Inflammatory macrophage (primary cell): ENCODE data around the gene GREB1.
A peak's percentile ranks its signal among the peaks of the same experiment; 100 is the strongest.

Experiments used
- DNase-seq, 2 donors: peaks; one replicate each; pipeline ENCODE4 v3.0.0-alpha.2; 2020 to 2022

The GREB1 gene

DNA sequence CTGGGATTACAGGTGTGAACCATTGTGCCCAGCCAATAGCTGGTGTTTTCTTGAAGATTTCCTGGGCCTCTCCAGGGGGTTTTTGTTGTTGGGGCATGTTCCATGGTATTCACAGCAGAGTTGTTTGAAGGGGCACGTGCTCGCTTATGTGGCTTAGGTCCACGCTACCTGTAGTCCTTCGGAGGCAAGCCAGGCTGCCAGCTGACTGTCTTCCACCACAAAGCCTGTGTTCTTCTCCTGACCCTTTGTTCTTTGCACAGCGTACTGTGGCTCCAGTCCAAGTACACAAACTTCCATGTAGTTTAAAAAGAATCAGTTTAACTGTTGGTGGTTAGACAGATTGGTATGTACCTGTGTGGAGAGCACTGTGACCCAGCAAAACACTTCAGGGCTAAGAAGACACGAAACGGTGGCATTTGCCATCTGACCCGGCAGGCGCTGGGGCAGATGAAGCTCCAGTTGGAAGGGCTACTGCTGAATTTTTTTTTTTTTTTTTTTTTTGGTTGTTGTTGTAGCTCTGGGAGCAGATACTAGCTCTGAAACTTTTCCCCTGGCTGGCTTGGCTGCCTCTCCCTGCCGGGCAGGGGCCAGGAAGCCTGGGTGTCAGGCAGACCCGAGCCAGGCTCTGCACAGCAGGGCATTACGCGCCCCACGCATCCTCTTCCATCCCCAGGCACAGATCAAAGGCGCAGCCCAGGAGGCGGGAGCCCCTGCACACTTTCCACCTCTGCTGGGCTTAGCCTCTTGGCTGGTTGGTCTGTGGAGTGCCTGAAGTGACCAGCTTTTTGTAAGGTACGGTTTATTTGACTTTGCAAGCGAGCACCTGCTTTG, 5.7 kb downstream of the GREB1 start:
- no peak for DNase-seq

DNA sequence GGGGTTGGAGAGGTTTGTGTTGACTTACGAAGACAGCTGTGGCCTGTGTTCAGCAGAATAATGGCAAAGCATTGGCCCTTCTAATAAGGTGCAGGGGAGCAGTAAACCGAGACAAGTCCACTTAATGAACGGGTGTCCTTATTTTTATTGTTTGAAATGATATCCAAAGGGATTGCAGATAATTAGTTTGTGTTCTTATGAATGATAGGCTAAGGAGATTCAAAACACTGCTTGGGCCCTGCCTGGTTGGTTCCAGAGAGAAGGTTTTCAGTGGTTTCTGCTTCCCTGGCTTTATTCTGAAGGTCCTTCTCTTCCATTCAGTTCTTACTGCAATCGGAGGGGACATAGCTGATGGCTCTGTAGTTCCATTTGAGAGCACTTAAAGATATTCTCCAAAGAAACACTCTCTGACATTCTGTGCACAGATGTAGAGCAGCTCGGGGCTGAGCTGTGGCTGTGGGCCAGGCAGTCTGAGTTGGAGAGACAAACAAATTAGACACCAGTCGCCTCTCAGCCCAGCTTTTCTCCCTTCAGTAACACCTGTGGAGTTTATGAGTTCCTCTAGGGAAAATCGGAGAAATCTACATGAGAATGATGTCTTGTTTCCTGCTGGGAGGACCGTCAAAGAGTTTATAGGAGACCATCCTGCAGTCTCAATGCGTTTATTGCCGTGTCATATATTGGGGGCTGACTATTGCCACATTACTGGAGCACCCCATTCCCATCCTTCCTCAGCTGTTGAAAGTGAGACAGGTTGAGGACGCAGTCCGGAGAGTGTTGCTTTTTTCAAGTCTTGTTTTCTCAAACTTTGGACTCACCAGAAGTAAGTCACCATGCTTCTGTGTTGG, 6.5 kb downstream of the GREB1 start:
- DNase-seq, result no peak

DNA sequence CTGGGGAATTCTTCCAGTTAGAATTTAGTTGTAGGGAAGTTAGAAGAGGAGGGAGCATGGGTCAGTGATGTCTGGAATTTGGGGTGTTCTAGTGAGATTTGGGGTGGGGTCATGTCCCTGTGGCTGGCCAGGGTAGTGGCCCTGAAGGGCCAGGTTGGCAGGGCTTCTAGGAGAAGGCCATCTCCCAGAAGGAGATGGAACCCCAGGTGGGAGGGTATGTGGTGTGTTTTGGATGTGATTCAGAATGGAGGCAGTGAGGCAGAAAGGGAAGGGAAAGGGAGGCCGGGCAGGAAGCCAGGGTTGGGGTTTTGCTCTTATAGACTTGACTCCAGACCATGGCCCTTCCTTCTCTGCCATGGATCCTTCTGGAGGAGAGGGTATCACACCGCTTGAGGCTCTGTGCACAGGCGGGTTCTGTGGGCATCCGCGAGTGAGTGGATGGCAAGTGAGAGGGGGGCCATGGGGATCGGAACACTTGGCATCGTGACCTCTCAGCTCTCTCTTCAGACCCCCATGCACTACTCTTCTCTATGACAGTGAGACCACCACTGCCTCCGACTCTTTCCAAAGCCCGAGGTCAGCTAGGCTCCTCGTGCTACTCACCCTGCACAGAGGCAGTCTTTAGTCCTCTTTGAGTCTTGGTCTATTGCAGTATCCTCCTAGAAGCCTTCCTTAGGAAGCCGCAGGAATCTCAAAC, 7.3 kb downstream of the GREB1 start:
- DNase-seq, result no peak

DNA sequence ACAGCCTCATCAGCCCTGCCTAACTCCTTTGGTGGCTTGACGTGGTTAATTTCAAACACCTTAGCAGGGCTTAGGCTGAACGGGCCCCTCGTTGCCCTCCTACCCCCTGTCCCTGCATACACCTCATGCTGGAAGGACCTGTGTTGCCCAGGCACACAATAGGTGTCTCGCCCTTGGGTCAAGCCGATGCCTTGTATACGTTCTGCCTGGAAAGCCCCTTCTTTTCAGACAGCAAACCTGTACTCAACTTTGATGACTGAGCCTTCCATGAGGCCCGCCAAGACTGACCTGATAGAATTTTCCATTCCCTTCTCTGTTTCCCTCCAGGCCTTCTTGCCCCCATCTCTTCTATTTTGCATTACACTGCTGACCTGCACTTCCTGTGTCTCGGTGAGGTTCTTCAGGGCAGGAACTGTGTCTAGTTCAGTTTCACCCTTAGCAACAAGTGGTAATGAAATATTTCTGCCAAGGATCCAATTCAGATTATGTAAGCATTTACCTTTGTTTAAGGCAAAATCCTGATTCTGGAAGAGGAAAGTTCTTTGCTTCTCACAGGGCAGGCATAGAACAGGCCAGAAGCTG, 7.9 kb downstream of the GREB1 start:
- no peak for DNase-seq

DNA sequence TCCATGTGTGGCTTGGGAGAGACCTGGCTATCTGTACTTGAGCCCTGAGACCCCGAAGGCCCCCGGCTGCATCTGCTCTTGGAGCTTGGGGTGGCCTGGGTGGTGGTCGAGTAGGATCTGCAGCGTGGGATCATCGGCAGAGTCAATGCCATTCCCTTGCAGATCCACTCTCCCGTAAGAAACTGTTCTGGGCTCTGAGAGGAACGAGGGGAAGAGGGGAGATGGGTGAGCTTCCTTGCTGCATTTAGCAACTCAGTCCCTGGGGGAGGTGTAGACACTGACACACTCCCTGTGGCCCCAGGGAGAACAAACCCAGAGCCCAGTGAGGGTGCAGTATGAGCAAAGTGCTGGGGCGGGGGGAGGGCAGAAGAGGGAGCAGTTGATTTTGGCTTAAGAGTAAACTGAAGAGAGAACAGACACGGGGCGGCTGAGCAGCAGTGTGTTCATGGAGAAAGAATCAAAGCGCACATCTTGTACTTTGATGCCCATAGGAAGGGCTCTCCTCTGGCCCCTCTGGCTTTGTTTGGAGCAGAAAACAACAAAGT, 8.5 kb downstream of the GREB1 start:
- no peak for DNase-seq

DNA sequence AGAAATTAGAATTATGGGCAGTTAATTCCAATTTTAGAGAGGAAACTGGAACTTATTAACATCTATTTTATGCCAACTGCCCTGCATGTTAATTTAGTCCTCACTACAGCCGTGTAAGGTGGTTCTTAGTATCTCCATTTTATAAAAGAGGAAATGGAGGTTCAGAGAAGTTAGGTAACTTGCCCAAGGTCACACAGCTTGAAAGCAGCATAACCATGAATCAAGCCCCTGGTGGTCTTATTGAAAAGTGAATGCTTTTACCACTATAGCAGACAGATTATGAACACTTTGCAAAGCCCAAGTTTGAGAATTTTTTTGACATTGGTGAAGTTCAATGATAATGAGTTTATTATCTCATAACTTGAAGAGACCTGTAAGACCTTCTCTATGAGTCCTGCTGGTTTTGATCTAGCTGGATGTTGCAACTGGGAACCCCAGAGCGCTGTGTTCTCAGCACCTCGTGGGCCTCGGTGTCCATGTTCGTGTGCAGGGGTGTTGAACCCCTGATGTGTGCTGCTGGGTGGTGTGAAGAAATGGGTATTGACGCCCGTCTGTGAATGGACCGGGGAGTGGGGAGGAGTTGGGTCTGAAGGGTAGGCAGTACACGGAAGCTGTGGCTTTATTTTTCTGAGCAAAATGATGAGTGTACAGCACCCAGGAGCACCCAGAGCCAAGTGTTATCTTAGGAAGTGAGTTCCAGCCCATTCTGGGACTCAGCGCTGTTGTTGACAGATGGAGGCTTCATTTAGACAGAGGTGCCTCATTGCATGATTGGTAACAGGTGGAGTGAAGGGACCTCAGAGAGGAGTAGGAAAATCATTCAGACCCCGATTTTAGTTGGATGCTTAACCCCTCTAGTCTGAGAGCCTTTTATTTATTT, 9.7 kb downstream of the GREB1 start:
- DNase-seq, result no peak

DNA sequence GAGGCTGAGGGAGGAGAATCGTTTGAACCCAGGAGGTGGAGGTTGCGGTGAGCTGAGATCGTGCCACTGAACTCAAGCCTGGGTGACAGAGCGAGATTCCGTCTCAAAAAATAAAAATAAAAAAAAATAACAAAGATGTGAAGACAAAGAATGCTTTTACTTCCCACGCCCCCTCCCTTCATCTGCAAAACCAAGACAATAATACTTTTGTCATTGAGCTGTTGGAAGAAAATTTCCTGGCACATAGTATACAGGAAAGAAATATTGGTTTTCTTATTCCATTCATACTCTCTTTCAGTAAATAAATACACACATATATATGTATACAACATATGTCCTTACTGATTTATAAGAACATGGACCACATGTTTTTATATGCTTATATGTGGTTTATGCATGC, 12.2 kb downstream of the GREB1 start:
- no peak for DNase-seq

DNA sequence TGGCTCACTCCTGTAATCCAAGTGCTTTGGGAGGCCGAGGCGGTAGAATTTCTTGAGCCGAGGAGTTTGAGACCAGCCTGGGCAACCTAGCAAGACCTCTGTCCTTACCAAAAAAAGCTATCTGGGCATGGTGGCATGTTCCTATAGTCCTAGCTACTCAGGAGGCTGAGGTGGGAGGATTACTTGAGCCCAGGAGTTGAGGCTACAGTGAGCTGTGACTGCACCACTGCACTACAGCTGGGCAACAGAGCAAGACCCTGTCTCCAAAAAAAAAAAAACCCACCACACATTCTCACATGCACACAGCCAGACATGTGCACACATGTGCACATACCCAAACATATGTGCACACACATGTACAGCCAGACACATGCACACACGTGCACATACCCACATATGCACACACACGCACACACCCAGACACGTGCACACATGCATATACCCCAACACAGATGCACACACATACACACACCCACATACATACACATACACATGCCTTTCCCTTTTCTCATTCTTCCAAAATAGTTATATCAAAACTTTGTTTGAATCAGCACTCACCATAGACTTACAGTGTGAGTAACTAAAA, 14.2 kb downstream of the GREB1 start:
- DNase-seq, result no peak

DNA sequence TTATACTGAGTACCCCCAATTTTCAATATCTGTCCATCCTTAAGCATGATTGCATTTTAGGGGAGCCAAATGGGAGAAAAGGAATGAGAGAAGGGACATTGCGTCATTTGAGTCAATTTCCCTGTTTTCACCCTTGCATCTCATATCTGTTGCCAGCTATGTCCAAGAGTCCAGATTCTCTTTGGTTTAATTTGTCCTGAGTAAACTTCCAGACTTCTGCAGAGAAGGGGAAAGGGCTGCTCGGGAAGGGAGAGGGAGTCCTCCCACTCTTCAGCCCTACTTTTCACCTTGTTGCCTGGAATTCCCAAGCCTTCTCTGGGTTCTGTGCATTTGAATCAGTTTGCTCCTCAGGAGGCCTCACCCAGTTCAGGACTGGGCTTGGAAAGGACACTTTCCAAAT, 16.5 kb downstream of the GREB1 start:
- DNase-seq, result no peak

DNA sequence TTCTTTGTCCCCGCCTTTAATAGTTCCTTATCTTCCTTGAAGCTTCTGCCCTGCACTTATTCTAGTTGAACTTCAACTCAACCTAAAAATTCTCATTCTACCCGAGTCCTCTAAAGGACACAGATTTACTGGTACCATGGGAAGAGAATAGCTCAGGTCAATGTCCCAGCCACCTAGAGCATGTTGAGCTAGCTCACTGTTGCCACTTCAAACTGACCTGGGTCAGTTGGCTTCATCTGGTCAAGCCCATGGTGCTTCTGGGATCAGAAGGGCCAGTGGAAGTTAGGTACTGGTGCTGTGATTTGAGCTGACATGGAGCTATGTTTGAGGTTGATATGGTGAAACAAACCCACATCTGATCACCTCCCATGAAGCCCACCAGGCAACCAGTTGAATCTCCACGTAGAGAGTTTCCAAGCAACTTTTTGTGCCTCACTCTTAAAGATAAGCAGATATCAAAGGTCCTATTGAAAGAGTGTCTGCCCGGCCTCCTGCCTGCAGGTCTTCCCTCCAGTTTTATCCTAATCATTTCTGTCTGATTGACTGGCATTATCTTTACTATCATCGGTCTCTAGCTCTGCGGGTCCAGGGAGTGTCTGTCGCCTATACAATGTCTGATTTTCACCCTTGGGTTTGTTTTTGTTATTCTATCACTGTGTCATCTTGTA, 17.2 kb downstream of the GREB1 start:
- no peak for DNase-seq

DNA sequence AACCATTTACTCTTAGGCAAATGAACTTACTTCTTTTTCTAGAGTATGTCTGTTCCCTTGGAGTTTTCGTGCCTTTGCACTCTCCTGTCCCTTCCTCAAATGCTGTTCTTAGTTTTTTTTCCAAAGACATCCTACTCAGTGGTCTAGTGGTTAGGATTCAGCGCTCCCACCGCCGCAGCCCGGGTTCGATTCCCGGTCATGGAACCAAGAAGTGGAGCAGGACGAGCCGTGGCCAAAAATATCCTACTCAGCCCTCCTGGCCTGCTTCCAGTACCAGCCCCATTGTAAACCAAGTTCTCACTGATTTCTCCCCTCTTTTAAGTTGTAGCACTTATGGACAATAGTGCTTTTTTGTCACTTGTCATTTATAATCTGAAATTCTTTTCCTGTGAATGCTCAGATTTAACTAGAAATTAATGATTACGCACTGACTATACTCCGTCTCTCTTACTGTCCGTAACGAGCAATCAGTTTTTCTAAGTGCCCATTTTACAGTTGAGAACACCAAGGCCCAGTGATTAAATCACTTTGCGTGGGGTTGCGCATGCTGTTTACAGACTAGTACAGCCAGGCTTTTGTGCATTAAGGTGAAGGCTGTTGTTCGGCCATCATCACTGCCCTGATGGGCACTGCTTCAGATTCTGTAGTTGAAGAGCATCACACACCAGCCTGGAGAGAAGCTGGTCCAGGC, 17.9 kb downstream of the GREB1 start:
- no peak for DNase-seq

DNA sequence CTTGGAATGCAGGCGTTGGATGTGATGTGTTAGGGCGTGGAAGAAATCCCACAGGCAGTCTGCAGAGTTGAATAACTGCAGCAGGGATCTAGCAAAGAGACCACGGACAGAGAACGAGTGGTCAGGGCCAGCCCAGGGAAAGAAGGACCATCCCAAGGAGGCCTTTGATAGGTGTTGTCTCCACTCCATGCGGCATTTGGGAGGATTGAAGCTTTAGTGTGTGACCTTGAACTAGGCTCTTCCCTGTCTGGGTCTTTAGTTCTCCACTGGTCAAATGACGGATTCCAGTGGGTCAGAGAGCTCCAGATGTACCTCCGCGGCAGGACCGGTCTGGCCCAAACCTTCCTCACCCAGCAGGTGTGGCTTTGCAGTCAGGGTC, 18.4 kb downstream of the GREB1 start:
- no peak for DNase-seq

DNA sequence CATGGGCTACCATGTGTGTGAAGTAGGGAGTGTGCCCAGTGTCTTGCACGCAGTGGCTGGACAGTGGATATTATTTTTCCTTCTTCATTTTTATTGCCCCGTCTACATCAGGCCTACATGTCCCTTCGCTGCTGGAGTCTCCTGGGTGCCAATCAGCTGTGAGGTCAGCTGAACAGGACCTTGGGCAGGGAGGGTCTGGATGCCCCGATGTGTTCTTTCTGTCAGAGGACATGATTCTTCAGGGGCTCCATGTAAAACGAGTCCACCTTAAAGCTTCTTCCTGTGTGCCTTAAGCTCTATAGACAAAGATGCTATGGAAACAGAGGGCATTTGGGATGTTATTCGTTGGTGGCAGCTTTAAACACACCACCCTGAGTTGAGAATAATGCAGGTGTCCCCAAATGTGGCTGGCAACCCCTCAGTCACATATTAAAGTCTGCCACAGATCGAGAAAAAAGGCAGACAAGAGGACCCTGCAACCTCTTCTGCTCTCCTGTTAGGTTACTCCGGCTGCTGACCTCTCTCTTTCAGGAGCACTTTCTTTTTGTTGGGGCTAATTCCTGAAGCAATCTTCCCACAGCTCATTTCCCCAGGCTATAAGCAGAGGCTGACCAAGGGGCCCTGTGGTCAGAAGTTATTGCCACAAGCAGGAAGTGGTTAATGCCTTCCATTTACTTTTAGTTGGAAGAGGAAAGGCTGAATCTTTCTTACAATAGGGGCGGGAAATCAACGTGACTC, 20.0 kb downstream of the GREB1 start:
- peak; percentile 62 to 71 for DNase-seq

DNA sequence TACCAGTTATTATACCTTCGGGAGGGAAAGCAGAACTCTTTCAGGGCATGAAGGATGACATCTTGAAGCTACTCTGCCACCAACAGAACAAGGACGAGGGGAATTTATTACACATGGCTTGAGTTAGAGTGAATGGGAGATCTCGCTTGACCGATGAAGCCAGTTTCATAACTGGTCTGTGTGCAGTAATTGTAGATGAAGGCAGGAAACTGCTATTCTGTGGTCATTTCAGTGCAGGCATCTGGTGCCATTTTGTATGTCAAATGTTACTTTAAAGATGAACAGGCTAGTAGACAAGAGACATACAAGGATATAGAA, 20.5 kb downstream of the GREB1 start:
- DNase-seq, result no peak

DNA sequence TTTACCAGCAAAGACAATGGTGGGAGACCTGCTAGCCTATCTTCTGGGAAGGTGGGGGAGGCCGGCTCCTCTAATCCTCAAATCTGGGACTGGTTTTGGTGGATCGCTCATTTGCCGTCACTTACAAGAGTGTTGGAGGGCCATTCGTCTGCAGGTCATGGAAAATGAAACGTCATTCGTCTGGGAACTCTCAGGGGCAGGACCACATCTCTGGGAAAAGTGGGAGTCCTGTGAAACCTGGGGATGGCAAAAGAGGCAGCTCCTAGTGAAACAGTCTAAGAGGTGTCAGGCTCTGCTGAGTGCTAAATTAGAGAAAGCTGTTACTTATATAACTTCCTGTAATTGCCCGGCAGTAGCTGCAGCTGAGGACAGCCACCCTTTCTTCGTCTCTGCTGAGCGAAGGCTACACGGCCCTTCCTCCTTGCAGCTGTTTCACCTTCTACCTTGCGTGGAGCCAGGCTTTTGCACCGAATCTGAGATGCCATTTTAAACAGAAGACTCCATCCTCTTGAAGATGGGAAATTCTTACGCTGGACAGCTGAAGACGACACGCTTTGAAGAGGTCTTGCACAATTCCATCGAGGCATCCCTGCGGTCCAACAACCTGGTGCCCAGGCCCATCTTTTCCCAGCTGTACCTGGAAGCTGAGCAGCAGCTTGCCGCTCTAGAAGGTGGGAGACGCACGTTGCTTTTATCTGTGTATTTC, 22.4 kb downstream of the GREB1 start:
- peak in 1 of 2 donors; percentile 3 for DNase-seq

DNA sequence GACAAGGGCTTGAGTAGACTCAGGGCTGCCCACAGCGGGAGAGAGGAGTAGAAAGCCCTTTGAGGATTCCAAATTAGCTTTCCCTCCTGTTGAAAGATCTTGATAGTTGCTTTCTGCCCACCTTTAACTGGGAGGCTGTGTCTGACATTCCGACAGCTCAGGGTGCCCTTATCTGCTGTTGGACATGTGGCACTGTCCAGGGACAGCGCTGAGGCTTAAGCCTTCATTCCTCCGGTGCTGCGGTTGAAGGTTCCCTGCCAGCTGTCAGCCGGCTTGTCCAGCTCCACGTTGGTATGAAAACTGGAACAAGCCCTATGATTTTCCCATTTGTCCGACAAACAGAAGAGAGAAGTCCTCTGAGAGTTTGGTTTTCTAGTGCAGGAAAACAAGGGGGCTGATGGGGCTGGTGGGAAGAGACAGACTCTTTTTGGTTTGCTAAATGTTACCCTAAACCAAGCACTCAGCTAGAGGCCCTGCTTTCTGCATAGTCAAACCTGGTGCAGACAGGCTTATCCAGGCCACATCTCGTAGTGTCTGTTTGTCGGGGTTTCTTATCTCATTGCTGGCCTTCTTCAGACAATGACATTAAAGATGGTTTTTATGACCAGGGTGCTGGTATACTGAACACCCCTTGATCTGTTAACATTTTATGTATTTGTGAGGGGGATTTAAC, 24.5 kb downstream of the GREB1 start:
- DNase-seq, result no peak

DNA sequence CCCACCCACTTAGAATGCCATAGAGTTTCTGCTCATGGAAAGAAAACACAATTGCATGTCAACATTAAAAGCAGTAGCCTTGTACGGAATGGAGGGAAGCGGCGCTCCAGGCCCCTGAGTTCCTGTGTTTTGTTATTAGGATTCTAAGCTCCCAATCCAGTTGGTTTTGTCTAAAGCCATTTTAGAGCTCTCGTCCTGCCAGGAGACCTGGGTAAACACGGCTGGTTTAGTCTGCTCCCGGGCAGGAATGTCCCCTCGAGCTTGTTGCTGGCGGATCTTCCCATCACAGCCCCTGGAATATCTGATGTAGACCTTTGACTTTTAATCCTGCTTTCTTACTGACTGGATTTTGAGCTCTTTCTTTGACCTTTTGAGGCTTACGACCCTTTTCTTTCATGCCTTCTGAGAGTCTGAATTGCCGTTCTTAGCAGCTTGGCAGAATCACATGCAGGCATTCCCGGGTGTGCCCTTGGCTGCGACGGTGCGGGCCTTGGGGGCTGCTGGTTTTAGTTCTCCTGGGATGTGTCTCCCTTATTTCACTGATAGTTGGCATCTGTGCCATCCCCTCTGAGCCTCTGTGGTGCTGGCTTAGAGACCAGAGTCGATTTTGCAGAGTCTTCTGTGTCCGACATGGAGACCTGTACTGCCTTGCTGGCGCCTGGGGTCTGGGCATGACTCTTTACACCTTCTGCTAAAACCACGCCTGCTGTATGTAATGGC, 25.4 kb downstream of the GREB1 start:
- DNase-seq, result no peak

DNA sequence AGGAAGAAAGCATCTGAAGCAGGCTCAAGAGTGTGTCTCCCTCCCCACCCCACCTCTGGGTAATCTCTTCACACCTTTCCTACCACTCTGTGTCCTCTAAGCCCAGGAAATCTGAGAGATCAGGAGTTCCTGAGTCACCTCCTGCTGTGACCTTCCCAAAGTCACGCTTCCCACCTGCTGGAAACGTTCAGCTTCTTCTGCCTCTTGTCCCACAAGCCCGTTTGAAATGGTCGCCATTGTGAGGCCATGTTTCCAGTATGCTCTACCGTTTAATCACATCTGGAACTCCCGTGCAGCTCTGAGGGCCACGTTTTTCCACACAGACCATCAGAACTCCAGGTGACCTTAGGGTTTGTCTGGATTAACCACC, 25.9 kb downstream of the GREB1 start:
- DNase-seq, result no peak
